Upper lobe of left lung (tissue), 4 donors: ENCODE data around the gene PCCB.

Experiments
- EP300 ChIP-seq, 4 donors: sonication (generic); formaldehyde crosslinking; IDR thresholded peaks; one replicate each; pipeline ENCODE4 v1.5.1; 2017; ENCODE audit warnings: antibody characterized with exemption in 4 of 4, control low read depth in 2 of 4
- POLR2AphosphoS5 ChIP-seq, 2 donors: sonication (generic); formaldehyde crosslinking; IDR thresholded peaks; one replicate each; pipeline ENCODE4 v1.5.1; 2017; ENCODE audit warnings: antibody characterized with exemption in 2 of 2
- TF ChIP-seq, protein P1 (sequence below), 6 experiments: fragments of 450-650 bp in 4 of 6; fragments of 200-600 bp in 2 of 6; sonication (generic) in 2 of 6; IDR thresholded peaks; one replicate each; pipeline ENCODE4 v1.5.1; 2016 to 2019; ENCODE audit warnings: antibody characterized with exemption in 6 of 6

DNA sequence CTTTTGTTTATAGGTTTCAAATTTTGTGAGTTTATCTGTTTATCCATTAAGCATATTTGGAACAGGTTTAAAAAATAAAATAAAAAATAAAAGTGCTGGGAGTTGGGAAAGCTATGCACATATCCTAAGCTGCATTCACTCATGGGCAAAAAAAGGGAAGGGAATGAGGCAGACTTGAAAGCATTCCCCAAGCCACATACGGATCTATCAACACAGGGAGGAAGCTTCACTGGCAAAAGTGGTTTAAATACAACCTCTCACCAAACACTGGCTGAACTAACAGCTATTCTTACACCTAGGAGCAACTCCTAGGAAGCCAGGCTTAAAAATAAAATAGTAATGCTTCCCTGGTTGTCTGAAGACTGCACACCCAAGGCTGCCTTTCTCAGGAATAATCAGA is 101.2 kb downstream of the PCCB start:
- no peak for TF ChIP-seq EP300 (IDR thresholded peaks at IDR 0.05)
- TF ChIP-seq POLR2AphosphoS5 (IDR thresholded peaks at IDR 0.05), result no peak
- TF ChIP-seq, protein P1, sequence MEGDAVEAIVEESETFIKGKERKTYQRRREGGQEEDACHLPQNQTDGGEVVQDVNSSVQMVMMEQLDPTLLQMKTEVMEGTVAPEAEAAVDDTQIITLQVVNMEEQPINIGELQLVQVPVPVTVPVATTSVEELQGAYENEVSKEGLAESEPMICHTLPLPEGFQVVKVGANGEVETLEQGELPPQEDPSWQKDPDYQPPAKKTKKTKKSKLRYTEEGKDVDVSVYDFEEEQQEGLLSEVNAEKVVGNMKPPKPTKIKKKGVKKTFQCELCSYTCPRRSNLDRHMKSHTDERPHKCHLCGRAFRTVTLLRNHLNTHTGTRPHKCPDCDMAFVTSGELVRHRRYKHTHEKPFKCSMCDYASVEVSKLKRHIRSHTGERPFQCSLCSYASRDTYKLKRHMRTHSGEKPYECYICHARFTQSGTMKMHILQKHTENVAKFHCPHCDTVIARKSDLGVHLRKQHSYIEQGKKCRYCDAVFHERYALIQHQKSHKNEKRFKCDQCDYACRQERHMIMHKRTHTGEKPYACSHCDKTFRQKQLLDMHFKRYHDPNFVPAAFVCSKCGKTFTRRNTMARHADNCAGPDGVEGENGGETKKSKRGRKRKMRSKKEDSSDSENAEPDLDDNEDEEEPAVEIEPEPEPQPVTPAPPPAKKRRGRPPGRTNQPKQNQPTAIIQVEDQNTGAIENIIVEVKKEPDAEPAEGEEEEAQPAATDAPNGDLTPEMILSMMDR (IDR thresholded peaks at IDR 0.05), result no peak
